Left ventricle myocardium inferior (tissue), 1 donor: Measurements from ENCODE around the gene SCRN2. TPM values are rescaled to one million over a fixed set of nuclear protein-coding genes. Genes with fewer than 3 reads are reported as not detected.
A peak's percentile ranks its signal among the peaks of the same experiment; 100 is the strongest.

Experiments
- DNase-seq: peaks from one replicate; pipeline ENCODE4 v3.0.0-alpha.2; 2020
- H3K27ac ChIP-seq: fragments of 200-600 bp; replicated peaks from 2 replicates; pipeline ENCODE4 v1.8.0; 2021
- H3K27me3 ChIP-seq: fragments of 200-600 bp; 2 replicates; pipeline ENCODE4 v1.8.0; 2021; ENCODE audit warnings: low read depth
- H3K36me3 ChIP-seq: fragments of 200-600 bp; 2 replicates; pipeline ENCODE4 v1.8.0; 2021
- H3K4me1 ChIP-seq: fragments of 200-600 bp; 2 replicates; pipeline ENCODE4 v1.8.0; 2021
- H3K4me3 ChIP-seq: fragments of 200-600 bp; 2 replicates; pipeline ENCODE4 v1.8.0; 2021; ENCODE audit warnings: mild to moderate bottlenecking, moderate library complexity
- H3K9me3 ChIP-seq: fragments of 200-600 bp; replicated peaks from 2 replicates; pipeline ENCODE4 v1.8.0; 2021
- CTCF ChIP-seq: fragments of 200-600 bp; IDR thresholded peaks from 2 replicates; pipeline ENCODE4 v1.8.0; 2021; ENCODE audit warnings: antibody characterized with exemption, mild to moderate bottlenecking, borderline replicate concordance
- intact Hi-C: fragments of 100-400 bp; cut with micrococcal nuclease; formaldehyde crosslinking; loops from one replicate; pipeline ENCODE4 v1.11.0; 2022
- long read RNA-seq: library from polyadenylated mRNA; unstranded; transcript quantifications from one replicate; pipeline ENCODE4 v2.0.0, GENCODE V29; 2021
- total RNA-seq: library from RNA; stranded (reverse); fragmentation: NEBNext Ultra II Directional; extraction: Animal tissue kit (Norgen Biotek cat#: 25700); gene quantifications from one replicate; pipeline ENCODE4 v1.2.1, GENCODE V29; 2021
- donor health status: DM: no; HTN: yes; CAD: no; lungs with severe emphysema.

Gene SCRN2
- total RNA-seq: 27.1 TPM
- long read RNA-seq, transcript SCRN2-212 (7 exons, 1,745 nt): minor isoform, 10 of 79 reads
- long read RNA-seq, transcript SCRN2-201 (8 exons, 1,548 nt): major isoform, 33 of 79 reads
- long read RNA-seq, transcript SCRN2-202 (7 exons, 1,779 nt): minor isoform, 7 of 79 reads
- long read RNA-seq, partial matches to known transcripts: 14 of 79 reads
- long read RNA-seq, other reads (novel, unspliced or antisense): 13 of 79 reads

DNA sequence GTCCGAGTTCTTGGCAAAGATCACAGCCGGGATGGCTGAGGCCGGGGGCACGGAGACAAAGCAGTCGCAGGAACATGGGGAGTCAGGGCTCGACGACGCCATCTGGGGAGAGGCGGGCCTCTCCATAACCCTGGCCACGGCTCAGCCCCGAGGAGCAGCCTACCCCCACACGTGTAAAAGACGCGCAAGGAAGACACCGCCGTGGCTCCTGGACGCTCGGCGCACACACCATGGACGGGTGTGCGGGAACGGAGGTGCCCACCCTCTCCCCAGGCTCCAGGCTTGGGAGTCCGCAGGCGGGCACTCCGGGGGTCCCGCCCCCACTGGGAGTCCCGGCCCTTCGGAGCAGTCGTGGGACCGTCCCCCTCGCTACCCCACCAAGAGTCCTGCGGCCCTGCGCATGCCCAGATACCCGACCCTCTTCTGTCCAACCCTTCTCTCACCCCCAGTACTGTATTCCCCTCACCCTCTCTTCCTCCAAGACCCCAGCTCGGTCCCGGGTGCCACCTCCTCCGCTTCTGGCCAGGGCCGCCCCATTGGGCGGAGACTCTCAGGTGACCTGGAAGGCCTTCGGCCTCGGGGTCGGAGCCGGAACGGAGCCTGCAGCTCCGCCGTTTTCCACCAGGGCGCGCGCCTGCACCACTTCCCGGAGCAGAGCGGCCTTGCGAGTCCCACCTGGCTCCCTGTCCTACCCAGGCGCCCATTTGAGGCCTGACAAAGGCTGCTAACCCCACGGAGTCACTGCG is at the start of gene SCRN2:
TSS of gene SCRN2 (minus strand) at position 532 of the 746 bp plus-strand sequence. CDS start at position 102, 430 bp downstream.
- Histone ChIP-seq H3K4me3 (peak within 1 kb of the TSS; percentile 87), H3K27me3 (peaks cover 24% of the 10 kb centered on the region), H3K36me3 (peaks cover 27% of the 10 kb centered on the region), H3K27ac (peak within 1 kb of the TSS; percentile 81), H3K9me3 (no peaks in the 10 kb centered on the region), H3K4me1 (peaks cover 40% of the 10 kb centered on the region)
- intact Hi-C loops: loop anchor here (2.0 to 10.0 kb wide), 2 partner anchors 50 to 134 kb away; partner anchors contain the start of gene CDK5RAP3
- peak; percentile 99 for TF ChIP-seq CTCF
- DNase-seq: peak; percentile 90

GRCh38 chr17:47889734-47890529 is 48.9 kb upstream of the SCRN2 start:
- peak; percentile 89 for DNase-seq
- peaks cover 15% of the 10 kb centered on the region for H3K4me1 ChIP-seq

GRCh38 chr17:47888293-47888692 is 47.2 kb upstream of the SCRN2 start:
- Histone ChIP-seq H3K4me1 (peaks cover 7% of the 10 kb centered on the region), H3K9me3 (no peaks in the 10 kb centered on the region), H3K27me3 (peaks cover 10% of the 10 kb centered on the region), H3K4me3 (no peak overlapping the region), H3K36me3 (no peaks in the 10 kb centered on the region), H3K27ac (no peak overlapping the region)
- intact Hi-C loops: loop anchor here (10.0 kb wide), 1 partner anchor 67 kb away; the partner anchor contains the start of gene PRR15L
- no peak for TF ChIP-seq CTCF
- no peak for DNase-seq

More at GRCh38 chr17:47889734-47890529, 48.9 kb upstream of the SCRN2 start:
- no peak overlapping the region for H3K27ac ChIP-seq
- H3K9me3 ChIP-seq: no peaks in the 10 kb centered on the region
- H3K27me3 ChIP-seq: no peaks in the 10 kb centered on the region
- H3K4me3 ChIP-seq: no peak overlapping the region
- peak; percentile 97 for TF ChIP-seq CTCF
- intact Hi-C loops: loop anchor here (2.0 to 10.0 kb wide), 2 partner anchors 49 to 65 kb away; partner anchors contain the start of genes PRR15L and SCRN2
- H3K36me3 ChIP-seq: no peaks in the 10 kb centered on the region

GRCh38 chr17:47884905-47885730 is 44.0 kb upstream of the SCRN2 start:
- H3K9me3 ChIP-seq: no peaks in the 10 kb centered on the region
- no peak overlapping the region for H3K4me3 ChIP-seq
- peaks cover 12% of the 10 kb centered on the region for H3K27me3 ChIP-seq
- DNase-seq: no peak
- no peak overlapping the region for H3K27ac ChIP-seq
- peaks cover 18% of the 10 kb centered on the region for H3K4me1 ChIP-seq
- TF ChIP-seq CTCF: no peak
- intact Hi-C loops: loop anchor here (10.0 kb wide), 1 partner anchor 70 kb away; the partner anchor contains the start of gene PRR15L
- H3K36me3 ChIP-seq: no peaks in the 10 kb centered on the region

DNA sequence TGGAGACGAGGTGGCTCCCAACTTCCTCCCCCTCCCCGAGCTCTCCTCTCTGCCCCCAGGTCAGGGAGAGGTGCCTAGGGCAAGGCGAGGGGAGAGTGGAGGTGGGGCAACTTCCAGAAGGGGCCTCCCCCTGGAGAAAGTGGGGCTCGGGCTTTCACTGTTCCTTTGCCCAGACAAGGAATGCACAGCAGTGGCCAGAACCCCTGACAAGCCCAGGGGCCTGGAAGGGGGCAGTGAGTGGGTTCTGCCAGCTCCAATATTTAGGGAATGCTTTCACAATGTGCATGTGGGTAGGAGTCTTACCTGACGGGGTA is 43.3 kb upstream of the SCRN2 start:
- no peak for TF ChIP-seq CTCF
- intact Hi-C loops: loop anchor here (10.0 kb wide), 1 partner anchor 70 kb away; the partner anchor contains the start of gene PRR15L

More for the DNA sequence above, 43.3 kb upstream of the SCRN2 start:
- no peak overlapping the region for H3K27ac ChIP-seq
- H3K4me1 ChIP-seq: peaks cover 18% of the 10 kb centered on the region
- no peaks in the 10 kb centered on the region for H3K9me3 ChIP-seq
- H3K36me3 ChIP-seq: no peaks in the 10 kb centered on the region
- H3K4me3 ChIP-seq: no peak overlapping the region
- no peak for DNase-seq
- peaks cover 19% of the 10 kb centered on the region for H3K27me3 ChIP-seq
